ENCODE results near the gene TGFBR3L.

GRCh38 chr19:7920519-7921301 lies 6.1 kb downstream of the TGFBR3L start:
- no peak for TF ChIP-seq CTCF (conservative IDR thresholded peaks at IDR 0.05; ENCODE audit: low read depth, low read length)
- no peak for TF ChIP-seq RCOR1 (IDR thresholded peaks at IDR 0.05; ENCODE audit: insufficient replicate concordance, low read length)
- peak; percentile 51; the same call in 1 of the 2 replicates for TF ChIP-seq POLR2A (IDR thresholded peaks at IDR 0.05; ENCODE audit: low read depth, low read length)
- TF ChIP-seq USF2 (IDR thresholded peaks at IDR 0.05; ENCODE audit: low read depth, low read length) = no peak
- no peak for TF ChIP-seq CEBPB (IDR thresholded peaks at IDR 0.05; ENCODE audit: low read depth, low read length)
- no peak for TF ChIP-seq MAFK (IDR thresholded peaks at IDR 0.05; ENCODE audit: low read depth, low read length)
- TF ChIP-seq MAZ (IDR thresholded peaks at IDR 0.05; ENCODE audit: borderline replicate concordance, low read depth, low read length) = peak; percentile 25; the same call in 1 of the 2 replicates

Measured in IMR-90 (cell line).